CD1c-positive myeloid dendritic cell (primary cell): ENCODE results near the gene SSR3.
A peak's percentile ranks its signal among the peaks of the same experiment; 100 is the strongest.
"Not testable (repeated sequence)": the region's sequence is repeated elsewhere in the genome, so short reads cannot be mapped to it uniquely, and the experiment has no call there.

Experiments used
- DNase-seq: peaks from one replicate; pipeline ENCODE4 v3.0.0-alpha.2; 2016; ENCODE audit errors: extremely low spot score

SSR3 gene

GRCh38 chr3:156554842-156555687 is at the start of gene SSR3:
Gene SSR3, minus strand, starts transcription at chr3:156555117. Its CDS starts 28 bp downstream, at chr3:156555089.
- DNase-seq = peak; percentile 100

DNA sequence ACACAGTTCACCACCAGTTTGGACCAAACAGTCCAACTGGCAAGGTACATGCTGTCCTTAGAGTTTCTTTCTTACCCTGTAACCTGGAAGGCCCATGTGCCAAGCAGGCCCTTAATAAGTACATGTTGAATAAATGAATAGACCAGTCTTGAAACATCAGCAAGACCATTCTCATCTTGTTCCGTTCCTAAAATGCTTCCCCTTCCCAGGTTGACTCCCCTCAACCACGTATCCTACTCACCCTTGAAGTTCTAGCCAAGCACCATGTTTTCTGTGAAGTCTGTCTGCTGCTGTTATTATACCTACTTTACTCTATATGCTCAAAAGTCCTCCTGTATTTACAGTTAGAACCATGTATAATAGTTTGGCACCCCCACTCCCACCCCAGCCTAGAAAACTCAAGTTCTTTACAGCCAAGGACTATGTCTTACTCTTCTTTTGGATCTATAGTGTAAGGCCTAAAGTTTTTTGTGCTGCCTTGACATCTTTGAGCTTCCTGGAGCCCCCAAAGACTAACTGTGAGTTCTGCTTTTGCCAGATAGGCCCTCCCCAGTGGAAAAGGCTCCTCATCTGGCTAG is 49.2 kb upstream of the SSR3 start:
- no peak for DNase-seq

DNA sequence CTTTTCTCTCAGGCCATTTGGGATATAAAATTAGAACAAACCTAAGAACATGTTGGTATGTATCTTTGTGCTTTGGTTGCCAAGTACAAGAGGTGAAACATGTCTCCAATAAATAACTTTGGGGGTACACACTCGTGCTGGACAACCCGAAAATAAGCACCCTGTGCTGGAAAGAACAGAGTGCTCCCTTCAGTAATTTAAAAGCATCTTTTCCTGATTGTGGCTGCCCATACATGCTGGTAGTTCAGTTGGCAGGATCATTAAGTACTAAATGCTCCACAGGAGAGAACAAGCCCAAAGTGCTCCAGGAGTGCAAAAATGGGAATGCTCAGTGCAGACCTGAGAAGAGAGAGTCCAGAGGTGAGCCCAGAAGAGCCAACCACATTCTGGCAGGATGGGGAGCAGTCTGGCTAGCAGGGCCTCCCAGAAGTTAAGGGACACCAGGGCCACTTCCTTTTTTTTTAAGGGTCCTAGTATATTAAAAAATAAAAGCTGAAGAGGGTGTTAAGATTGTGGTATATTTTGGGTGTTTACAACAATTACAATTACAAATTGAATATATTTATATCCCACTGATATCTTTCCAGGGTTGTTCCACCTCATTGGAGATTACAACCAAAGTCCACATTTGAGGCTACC is 48.6 kb upstream of the SSR3 start:
- no peak for DNase-seq

- no peak for DNase-seq
These were observed 47.5 kb upstream of the SSR3 start for GRCh38 chr3:156602424-156602823.

GRCh38 chr3:156601497-156601896 is 46.6 kb upstream of the SSR3 start:
- no peak for DNase-seq

DNA sequence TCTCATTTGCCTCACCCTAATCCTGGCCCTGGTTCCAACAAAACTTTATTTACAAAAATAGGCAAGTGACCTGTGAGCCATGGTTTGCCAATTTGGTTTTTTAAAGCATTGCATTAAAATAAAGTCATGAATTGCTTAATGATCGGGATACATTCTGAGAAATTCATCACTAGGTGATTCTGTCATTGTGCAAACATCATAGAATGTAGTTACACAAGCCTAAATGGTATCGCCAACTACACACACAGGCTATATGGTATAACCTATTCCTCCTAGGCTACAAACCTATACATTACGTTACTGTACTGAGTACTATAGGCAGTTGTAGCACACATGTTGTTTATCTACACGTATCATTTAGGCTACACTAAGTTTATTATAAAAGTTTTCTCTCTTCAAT is 45.9 kb upstream of the SSR3 start:
- DNase-seq = no peak

DNA sequence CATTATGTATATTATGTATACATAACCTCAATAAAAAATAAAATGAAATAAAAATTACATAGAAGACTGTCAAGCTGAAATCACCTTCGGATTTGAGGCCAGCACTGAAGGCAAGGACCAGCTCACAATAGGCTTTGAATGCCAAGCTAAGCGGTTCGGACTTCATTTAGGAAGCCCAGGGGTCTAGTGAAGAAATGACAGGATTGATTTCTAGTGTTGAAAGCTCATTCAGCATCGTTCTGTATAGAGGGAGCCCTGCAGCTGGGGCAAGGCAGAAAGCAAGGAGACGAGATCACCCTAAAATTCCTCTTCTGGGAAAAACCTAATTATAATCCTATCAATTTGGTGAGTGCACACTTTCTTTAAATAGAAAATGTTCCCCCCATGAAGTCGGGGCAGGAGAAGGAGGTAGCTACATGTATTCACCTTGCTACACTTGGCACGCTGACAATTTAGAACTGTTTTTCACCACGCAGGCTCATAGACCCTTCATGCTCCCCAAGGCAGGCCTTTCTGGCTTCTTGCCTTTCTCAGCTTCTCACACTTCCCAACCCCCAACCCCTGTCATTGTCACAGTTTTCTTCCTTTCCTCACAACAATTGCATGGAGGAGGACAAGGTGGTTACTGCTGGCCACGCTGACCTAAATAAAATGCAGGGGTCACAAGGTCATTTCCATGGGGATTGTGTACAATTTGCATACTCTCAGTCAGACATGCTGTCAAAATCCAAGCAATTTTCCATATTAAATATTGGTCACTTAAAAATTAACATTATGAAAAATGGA is 44.4 kb upstream of the SSR3 start:
- no peak for DNase-seq

GRCh38 chr3:156598413-156598812 is 43.5 kb upstream of the SSR3 start:
- no peak for DNase-seq

- DNase-seq = no peak
These were observed 39.3 kb upstream of the SSR3 start for GRCh38 chr3:156594219-156594683.

DNA sequence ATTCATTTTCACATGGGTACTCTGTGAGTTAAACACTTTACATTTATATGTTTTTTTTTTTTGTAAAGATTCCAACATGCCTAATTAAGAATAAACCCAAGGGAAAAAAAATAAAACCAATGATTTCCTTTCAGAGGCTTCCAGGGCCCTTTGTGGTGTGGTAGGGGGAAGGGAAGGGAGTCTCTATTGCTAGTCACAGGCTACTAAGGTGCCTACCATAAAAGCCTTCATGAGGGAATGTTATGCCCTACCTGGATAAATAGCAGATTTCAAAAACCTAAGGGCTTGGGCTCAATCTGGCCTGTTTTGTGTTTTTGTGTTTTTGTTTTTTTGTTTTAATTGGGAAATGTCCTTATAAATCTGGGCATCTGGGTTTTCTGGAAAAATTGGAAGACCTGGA is 38.9 kb upstream of the SSR3 start:
- no peak for DNase-seq

DNA sequence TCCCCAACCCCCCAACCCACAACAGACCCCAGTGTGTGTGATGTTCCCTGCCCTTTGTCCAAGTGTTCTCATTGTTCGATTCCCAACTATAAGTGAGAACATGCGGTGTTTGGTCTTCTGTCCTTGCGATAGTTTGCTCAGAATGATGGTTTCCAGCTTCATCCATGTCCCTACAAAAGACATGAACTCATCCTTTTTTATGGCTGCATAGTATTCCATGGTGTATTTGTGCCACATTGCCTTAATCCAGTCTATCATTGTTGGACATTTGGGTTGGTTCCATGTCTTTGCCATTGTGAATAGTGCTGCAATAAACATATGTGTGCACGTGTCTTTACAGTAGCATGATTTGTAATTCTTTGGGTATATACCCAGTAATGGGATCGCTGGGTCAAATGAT is 34.9 kb upstream of the SSR3 start:
- not testable (repeated sequence) for DNase-seq

GRCh38 chr3:156587760-156588069 is 32.8 kb upstream of the SSR3 start:
- no peak for DNase-seq

DNA sequence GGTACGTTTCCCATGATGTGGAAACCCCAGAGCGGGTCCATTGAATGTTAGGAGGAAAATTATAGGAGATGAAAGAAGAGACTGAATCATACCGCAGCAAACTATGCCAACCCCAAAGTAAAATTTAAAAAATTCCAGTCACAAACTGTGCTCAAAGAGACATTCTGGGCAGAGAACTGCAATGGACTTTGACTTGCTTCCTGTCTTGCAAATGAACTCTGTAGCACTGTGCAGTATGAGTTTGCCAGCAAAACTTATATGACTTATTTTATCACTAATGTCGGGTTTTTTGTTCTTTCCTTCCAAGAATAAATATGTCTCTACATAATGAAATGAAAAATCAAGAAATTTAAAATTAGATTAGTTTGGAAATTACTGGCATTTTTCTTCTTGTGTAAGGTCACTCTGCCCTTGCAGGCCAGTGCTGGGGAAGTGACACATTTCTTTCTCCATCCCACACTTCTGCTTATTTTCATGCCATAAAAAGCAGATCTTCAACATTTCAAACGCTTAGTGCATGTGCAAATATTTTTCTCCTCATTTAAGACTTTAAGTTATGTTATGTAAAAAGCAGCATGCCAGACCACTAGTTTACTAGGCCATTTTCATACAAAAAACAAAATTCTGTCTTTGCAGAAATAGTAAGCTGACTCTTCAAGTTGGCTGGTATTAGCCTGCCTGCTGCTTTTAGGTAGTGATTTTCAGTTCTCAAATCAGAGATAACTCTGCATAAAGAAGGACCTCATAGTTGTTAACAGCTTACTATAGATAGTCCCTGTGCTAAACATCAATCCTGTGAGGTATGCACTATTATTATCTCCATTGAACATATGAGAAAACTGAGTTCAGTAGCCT is 32.2 kb upstream of the SSR3 start:
- peak; percentile 85 for DNase-seq

DNA sequence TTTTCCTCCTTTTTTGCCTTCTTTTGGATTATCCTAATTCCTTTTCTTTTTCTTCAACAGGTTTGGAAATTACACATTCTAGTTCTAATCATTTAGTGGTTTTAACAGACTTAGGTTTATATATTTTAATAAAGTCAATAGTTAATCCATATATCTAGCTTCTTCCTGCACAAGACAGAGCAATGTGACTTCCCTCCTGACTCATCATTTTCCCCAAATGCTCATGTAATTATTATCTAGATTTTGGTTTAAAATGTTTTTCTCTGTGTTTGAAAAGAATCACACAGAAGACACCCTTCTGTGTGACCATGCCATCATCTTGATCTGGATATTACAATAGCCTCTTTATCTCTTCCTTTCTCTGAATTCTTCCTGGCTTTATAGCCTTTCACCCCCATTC is 28.6 kb upstream of the SSR3 start:
- no peak for DNase-seq

- no peak for DNase-seq
These were observed 27.7 kb upstream of the SSR3 start for GRCh38 chr3:156582532-156583183.

DNA sequence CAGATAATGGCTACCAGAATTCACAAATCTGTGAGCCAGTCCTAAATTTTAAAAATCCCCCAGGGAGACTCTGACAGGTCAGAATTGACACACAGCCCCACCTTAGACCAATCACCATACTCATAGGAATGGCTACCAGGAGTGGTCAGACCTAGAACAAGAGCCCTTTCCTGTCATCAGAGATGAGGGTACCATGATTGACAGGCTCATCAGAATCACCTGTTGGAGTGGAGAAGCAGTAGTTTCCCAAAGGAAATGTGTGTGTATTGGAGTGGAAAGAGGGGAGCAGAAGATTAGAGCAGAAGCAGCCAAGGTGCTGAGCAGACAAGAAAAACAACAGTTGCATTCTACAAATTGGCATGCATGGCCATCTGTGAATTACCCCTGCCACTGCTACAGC is 27.0 kb upstream of the SSR3 start:
- no peak for DNase-seq

GRCh38 chr3:156581033-156581432 is 26.1 kb upstream of the SSR3 start:
- no peak for DNase-seq

DNA sequence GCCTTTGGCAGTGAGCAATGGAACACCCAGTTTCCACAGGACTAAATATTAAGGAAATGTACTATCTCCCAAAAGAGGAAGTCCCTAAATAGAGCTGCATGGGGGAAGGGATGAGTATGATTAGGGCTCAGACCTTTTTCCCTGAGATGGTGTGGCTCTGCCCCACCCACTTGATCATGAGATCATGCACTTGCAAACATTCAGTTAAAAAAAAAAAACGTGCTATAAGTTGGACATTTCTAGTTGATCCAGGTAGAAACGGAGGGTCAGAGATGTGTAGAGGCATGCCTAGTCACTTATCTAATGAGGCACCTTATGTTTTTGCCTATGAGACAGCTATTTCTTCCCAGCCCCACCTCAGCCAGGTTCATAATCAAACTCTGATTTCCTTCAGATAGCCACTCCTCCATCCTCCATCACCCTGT is 24.5 kb upstream of the SSR3 start:
- peak; percentile 82 for DNase-seq

GRCh38 chr3:156577736-156578135 is 22.8 kb upstream of the SSR3 start:
- peak; percentile 34 for DNase-seq

GRCh38 chr3:156576651-156577348 is 21.9 kb upstream of the SSR3 start:
- DNase-seq = peak; percentile 35
